Erythroblast (primary cell): ENCODE data around the gene PSMD5.
A peak's percentile ranks its signal among the peaks of the same experiment; 100 is the strongest.

Experiments used
- DNase-seq, 2 experiments: peaks; one replicate each; lab custom pipeline; 2025; lab: John Stamatoyannopoulos, UW
- GATA1 ChIP-seq: IDR thresholded peaks from 2 replicates; pipeline ENCODE4 v1.6.1; 2011; ENCODE audit warnings: low read depth, mild to moderate bottlenecking, control low read depth, low read length, moderate library complexity
- POLR2A ChIP-seq: IDR thresholded peaks from 2 replicates; pipeline ENCODE4 v1.6.1; 2011; ENCODE audit warnings: mild to moderate bottlenecking, low read length

PSMD5 gene

DNA sequence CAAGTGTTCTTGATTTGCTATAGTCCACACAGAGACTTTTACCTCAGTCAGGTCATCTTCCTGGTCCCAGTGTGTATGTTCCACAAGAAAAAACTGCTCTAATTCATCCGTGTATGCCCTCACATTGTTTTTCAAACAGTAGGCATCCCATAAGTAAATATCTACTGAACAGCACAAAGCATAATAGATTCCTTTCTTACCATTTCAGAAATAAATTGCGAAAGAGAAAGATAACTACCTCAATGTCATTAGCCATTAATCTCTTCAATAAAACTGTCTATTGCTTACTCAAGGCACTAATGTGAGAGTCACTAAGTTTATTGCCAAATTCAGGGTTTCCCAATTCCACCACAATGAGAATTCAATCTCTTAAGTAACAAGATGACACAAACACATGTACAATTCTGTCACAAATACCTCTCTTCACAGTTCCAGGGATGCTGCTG lies 59.1 kb downstream of the PSMD5 start:
- TF ChIP-seq GATA1, result no peak
- no peak for TF ChIP-seq POLR2A
- DNase-seq, result no peak

DNA sequence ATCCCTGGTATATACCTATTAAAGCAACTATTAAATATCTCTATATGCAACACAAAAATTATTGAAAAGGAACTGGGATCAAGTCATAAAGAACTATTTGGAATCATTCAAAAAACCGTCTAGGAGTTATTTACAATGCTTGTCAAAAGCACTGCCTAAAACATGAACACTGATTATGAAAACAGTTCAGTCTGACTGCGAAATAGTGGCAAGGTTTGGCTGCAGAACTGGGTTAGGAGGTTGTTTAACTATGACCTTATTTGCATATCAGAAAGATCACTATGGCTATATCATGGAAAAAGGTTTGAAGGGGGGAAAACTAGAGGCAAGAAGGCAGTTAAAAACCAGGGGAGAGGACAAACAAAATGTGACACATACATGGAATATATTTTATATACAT lies 61.5 kb downstream of the PSMD5 start:
- no peak for TF ChIP-seq POLR2A
- no peak for TF ChIP-seq GATA1
- no peak for DNase-seq

DNA sequence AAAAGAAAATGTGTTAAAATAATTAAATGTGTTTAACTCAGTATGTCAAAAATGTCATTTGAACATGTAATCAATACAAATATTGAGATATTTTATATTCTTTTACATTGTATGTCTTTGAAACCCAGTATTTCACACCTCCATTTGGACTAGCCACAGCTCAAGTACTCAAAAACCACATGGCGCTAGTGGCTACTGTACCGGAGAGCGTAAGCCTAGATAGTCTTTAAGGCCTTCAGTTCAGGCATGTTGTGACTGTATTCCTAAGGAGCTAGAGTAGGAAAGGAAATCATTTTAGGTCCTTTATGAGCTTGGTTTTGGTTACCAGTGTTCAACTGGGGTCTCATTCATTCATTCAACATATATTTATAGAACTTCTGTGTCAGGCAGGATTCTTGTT lies 62.4 kb downstream of the PSMD5 start:
- TF ChIP-seq GATA1, result no peak
- TF ChIP-seq POLR2A, result no peak
- no peak for DNase-seq

DNA sequence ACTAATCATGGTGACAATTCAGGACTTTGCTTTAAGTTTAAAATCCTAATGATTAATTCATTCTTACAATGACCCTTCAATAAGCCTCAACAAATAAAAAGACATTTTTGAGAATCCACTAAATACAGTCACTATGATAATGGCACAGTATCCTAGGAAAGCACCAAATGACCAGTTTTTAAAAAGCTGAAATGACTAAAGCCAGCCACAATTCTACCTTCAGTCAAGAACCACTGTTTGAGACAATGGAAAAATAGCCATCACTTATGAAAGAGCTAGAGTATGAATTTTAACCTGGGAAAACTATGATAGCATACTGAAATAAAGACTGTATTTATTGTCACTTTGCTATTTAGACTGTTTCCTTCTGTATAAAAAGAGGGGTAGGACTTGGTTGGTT lies 63.5 kb downstream of the PSMD5 start:
- no peak for DNase-seq
- no peak for TF ChIP-seq GATA1
- no peak for TF ChIP-seq POLR2A

DNA sequence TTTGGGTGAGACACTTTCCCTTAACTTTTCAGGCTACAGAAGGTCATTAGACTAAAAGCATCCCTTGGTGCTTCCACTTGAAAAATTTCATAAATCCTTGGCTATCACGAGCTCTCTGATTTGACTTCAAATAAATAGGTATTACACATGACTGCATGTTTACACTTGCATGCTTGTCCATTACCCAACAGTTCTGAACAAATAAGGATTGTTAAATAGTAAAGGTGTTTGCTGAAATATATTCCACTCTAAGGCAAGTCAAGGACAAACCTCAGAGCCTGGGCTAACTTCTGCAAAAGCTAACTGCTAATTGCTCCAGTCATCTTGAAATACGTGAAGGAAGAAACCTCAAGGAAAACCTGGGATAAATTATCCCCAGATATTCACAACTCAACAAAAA lies 64.0 kb downstream of the PSMD5 start:
- no peak for TF ChIP-seq POLR2A
- TF ChIP-seq GATA1, result no peak
- no peak for DNase-seq

DNA sequence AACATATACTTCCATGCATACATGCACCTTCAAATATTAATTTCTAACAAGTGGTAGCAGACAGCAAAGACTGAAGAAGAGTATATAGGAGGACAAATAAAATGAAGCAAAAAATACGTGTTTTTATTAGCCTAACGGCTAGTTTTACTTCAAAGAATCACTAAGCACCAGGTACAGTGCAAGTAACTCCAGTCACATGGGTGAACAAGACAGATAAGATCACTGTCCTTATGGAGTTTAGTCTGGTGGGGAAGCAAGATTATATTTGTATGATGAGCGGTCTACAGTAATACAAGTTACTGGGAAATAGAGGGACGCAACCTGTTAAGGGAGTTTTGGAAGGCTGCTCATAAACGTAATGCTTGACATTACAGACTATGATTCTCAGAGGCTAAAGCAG lies 65.5 kb downstream of the PSMD5 start:
- TF ChIP-seq POLR2A (no peak), GATA1 (no peak)

DNA sequence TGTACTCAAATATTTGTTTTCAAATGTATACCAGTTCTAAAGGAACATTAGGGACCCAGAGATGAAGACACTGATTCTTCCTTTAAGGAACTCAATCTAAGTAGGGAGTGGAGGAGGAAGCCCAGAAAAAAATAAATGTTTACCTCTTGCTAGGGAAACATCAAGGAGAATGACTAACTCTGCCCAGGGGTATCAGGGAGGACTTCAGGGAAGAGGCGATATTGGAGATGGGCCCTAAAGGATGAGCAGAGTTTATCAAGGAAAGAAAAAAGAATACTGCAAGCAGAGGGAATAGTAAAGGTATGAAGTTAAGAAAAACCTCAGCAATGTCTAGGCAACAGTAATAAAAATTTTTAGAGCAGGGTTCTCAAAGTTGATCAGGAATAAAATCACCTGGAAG lies 65.9 kb downstream of the PSMD5 start:
- TF ChIP-seq GATA1 (no peak), POLR2A (no peak)
- no peak for DNase-seq

More for the DNA sequence above, 65.5 kb downstream of the PSMD5 start:
- DNase-seq, result no peak

DNA sequence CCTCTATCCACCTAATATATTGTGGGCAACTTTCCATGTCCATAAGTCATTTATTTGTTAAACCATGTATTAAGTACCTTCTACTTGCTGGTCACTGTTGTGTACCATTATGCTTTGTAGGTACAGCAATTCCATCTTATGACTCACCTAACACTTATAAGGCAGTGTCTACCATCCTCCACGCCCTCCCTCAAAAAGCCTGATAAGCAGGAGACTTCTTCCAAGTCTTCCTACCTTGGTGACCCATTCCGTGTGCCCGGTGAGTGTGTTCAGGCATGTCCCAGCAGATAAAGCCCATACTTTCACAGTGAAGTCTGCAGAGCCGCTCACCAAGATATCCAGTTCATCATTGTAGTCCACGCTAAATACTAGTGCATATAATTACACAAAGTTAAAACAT lies 66.9 kb downstream of the PSMD5 start:
- DNase-seq, result peak; percentile 13 to 39
- TF ChIP-seq POLR2A (no peak), GATA1 (no peak)

DNA sequence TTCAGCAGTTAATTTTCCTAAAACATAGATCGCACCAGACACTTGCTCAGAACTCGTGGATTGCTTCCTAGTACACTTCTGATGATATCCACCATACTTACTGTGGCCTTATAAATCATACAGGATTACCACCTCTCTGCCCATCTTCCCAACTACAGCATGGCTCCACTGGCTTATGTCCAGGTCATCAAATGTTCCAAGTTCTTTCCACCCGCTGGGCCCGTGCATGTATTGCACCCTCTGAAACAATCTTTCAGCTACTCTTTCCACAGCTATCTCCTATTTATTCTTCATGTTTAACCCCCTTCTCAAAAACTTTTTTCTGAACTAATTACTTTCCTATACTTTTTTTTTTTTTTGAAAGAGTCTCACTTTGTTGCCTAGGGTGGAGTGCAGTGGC lies 68.0 kb downstream of the PSMD5 start:
- no peak for DNase-seq
- TF ChIP-seq GATA1 (no peak), POLR2A (no peak)

DNA sequence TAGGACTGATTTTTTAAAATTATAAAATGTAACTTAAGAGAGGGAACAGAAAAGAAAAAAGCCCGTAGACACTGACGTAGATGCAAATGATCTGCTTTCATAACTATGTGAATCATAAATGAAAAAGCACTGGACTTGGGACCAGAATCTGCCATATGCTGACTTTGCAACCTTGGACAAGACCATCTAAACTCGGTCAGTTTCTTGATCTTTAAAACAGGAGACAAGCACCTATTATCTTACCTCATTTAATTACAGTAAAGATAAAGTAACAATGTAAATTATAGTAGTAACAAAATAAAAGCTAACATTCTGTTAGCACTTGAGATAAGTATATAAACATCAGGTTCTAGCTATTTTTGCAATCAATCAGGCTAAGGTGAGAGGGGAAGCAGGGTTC lies 69.5 kb downstream of the PSMD5 start:
- TF ChIP-seq GATA1 (no peak), POLR2A (no peak)
- no peak for DNase-seq

DNA sequence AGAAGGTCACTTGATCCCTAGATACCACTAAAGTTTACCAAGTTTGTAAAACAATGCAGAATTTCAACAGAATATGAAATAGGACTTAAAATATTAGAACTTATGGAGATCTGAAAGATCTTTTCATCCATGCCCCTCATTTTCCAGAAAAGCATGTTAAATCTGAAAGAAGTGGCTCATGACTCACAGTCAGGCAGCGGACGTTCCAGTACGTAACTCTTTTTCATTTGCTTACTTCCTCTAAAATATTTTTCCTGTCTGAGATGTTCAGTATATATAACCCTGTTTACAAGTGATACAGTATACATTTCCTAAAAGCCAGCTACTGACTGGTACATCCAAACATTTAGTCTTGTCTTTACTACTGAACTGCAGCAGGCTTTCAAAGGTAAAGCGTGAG lies 71.8 kb downstream of the PSMD5 start:
- no peak for DNase-seq

DNA sequence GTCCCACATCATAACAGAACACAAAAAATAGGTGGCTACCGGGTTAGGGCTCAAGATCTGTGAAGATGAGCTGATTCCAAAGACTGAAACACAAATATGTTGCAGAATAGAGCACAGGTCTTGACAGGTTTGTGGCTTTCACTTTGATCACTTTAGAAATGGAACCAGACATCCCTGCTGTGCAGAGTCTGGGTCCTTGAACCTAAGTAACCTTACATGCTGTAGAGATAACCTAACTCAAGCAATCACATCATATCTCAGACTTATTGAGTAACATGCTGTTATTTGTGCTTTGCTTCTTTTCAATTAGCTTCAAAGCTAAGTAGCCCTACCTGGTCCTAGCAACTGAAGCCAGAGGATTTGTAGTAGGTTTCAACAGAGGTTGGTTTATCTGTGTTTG lies 73.8 kb downstream of the PSMD5 start:
- TF ChIP-seq POLR2A (no peak), GATA1 (no peak)
- no peak for DNase-seq

More for the DNA sequence above, 71.8 kb downstream of the PSMD5 start:
- no peak for TF ChIP-seq GATA1
- TF ChIP-seq POLR2A, result no peak

DNA sequence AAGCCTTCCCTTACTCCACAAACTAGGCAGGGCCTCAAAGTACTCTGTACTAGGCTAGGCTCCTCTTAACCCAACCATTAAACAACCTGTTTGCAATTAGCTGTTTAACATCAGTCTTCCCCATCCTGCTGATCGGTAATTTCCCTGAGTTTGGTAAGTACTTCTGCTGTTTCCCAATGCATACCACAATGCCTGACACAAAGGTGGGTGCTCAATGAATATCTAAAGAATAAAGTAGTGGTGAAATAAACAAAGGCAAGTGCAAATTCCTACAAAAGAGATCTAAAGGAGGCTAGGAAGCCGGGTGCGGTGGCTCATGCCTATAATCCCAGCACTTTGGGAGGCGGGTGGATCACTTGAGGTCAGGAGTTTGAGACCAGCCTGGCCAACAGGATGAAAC lies 74.5 kb downstream of the PSMD5 start:
- no peak for DNase-seq
- no peak for TF ChIP-seq POLR2A
- TF ChIP-seq GATA1, result no peak

DNA sequence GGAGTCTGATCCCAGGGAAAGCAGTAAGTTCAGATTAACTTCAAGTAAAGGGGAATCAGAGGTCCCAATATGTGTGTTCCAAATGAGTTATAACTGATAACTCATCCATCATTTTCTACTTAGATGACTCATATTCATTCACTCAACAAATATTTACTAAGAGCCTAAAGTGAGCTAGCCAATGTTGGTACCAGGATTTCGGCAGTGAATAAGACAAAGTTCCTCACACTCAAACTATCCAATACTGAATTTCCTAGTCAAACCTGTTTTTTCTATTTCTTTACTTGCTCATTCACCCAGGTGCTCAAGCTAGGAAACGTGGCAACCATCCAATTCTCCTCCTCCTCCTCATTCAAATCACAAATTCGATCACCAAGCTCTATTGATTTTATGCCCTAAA lies 75.3 kb downstream of the PSMD5 start:
- peak; percentile 26 to 42 for DNase-seq
- TF ChIP-seq GATA1 (no peak), POLR2A (no peak)
